ENCODE data around the gene CHD9NB.

- TF ChIP-seq POLR2AphosphoS5 (IDR thresholded peaks at IDR 0.05; ENCODE audit: low read depth, low read length) = no peak
- TF ChIP-seq RFX5 (IDR thresholded peaks at IDR 0.05; ENCODE audit: low read length) = no peak
- TF ChIP-seq, protein P1, sequence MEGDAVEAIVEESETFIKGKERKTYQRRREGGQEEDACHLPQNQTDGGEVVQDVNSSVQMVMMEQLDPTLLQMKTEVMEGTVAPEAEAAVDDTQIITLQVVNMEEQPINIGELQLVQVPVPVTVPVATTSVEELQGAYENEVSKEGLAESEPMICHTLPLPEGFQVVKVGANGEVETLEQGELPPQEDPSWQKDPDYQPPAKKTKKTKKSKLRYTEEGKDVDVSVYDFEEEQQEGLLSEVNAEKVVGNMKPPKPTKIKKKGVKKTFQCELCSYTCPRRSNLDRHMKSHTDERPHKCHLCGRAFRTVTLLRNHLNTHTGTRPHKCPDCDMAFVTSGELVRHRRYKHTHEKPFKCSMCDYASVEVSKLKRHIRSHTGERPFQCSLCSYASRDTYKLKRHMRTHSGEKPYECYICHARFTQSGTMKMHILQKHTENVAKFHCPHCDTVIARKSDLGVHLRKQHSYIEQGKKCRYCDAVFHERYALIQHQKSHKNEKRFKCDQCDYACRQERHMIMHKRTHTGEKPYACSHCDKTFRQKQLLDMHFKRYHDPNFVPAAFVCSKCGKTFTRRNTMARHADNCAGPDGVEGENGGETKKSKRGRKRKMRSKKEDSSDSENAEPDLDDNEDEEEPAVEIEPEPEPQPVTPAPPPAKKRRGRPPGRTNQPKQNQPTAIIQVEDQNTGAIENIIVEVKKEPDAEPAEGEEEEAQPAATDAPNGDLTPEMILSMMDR (IDR thresholded peaks at IDR 0.05) = no peak
- TF ChIP-seq EZH2phosphoT487 (IDR thresholded peaks at IDR 0.05; ENCODE audit: borderline replicate concordance, low read depth) = no peak
- TF ChIP-seq SMC3 (IDR thresholded peaks at IDR 0.05; ENCODE audit: low read depth, low read length) = no peak
- TF ChIP-seq NRF1 (IDR thresholded peaks at IDR 0.05; ENCODE audit: low read depth, low read length) = no peak
- TF ChIP-seq CHD2 (IDR thresholded peaks at IDR 0.05; ENCODE audit: low read length, partially characterized antibody) = no peak
- no peak for TF ChIP-seq GABPA (IDR thresholded peaks at IDR 0.05; ENCODE audit: low read depth)
- TF ChIP-seq, protein P2, sequence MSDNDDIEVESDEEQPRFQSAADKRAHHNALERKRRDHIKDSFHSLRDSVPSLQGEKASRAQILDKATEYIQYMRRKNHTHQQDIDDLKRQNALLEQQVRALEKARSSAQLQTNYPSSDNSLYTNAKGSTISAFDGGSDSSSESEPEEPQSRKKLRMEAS (IDR thresholded peaks at IDR 0.05; ENCODE audit: low read depth) = no peak
- TF ChIP-seq ZBTB33 (IDR thresholded peaks at IDR 0.05; ENCODE audit: borderline replicate concordance, low read depth) = no peak
- TF ChIP-seq FOXM1 (IDR thresholded peaks at IDR 0.05; ENCODE audit: low read depth) = no peak
- no peak for TF ChIP-seq TAF1 (IDR thresholded peaks at IDR 0.05; ENCODE audit: borderline replicate concordance, low read depth, low read length)
- TF ChIP-seq REST (IDR thresholded peaks at IDR 0.05; ENCODE audit: low read depth, low read length) = no peak
- TF ChIP-seq EP300 (IDR thresholded peaks at IDR 0.05; ENCODE audit: borderline replicate concordance in 1 of 2, low read depth in 1 of 2, low read length in 1 of 2) = no peak
Observed at GRCh38 chr16:53042235-53042701, 10.4 kb downstream of the CHD9NB start.
